ENCODE measurements around the gene THAP11. TPM values are rescaled to one million over a fixed set of nuclear protein-coding genes. Genes with fewer than 3 reads are reported as not detected.

Gene THAP11
- total RNA-seq, 6 experiments from 2014 or later = 8.9 to 23.9 (median 11.7) TPM

- no peak for DNase-seq
- Histone ChIP-seq H3K27ac (no peak overlapping the region), H3K4me3 (no peak overlapping the region), H3K27me3 (no peaks in the 10 kb centered on the region), H3K36me3 (peaks cover 3 to 63% (median 32%) of the 10 kb centered on the region in 4 donors), H3K4me1 (peaks cover 0 to 20% (median 5%) of the 10 kb centered on the region in 4 donors), H3K9me3 (no peaks in the 10 kb centered on the region)
- TF ChIP-seq POLR2A (IDR thresholded peaks at IDR 0.05) (no peak), CTCF (IDR thresholded peaks at IDR 0.05) (no peak)
- ATAC-seq = no peak
- intact Hi-C loops (cut with DNase I) = loop anchor here in 1 of 2 donors (5.0 kb wide), 1 partner anchor 47 kb away; no protein-coding TSS in a partner anchor
- no CpG with 5 or more reads among the region's 13 CpGs for WGBS (ENCODE audit: insufficient coverage, low coverage, low lambda C conversion rate, missing lambda C conversion rate)
Observed at GRCh38 chr16:67880584-67880983, 38.5 kb downstream of the THAP11 start.

- no peak for DNase-seq
- 85% methylated on average over 6 of the region's 21 CpGs for WGBS (ENCODE audit: insufficient coverage, low coverage, low lambda C conversion rate, missing lambda C conversion rate)
- no peaks in the 10 kb centered on the region for H3K27me3 ChIP-seq
- no peak for TF ChIP-seq CTCF (IDR thresholded peaks at IDR 0.05)
- TF ChIP-seq POLR2A (IDR thresholded peaks at IDR 0.05) = no peak
- no peak overlapping the region for H3K27ac ChIP-seq
- intact Hi-C loops (cut with DNase I) = loop anchor here in 1 of 2 donors (5.0 kb wide), 1 partner anchor 46 kb away; no protein-coding TSS in a partner anchor
- H3K4me3 ChIP-seq = no peak overlapping the region
- H3K36me3 ChIP-seq = peaks cover 3 to 62% (median 32%) of the 10 kb centered on the region in 4 donors
- peaks cover 0 to 11% (median 5%) of the 10 kb centered on the region in 4 donors for H3K4me1 ChIP-seq
- H3K9me3 ChIP-seq = no peaks in the 10 kb centered on the region
- no peak for ATAC-seq
Observed at GRCh38 chr16:67881621-67882161, 39.6 kb downstream of the THAP11 start.

- intact Hi-C loops (cut with DNase I) = loop anchor here in 1 of 2 donors (5.0 kb wide), 1 partner anchor 45 kb away; no protein-coding TSS in a partner anchor
- H3K4me1 ChIP-seq = peaks cover 0 to 11% (median 5%) of the 10 kb centered on the region in 4 donors
- DNase-seq (peak; percentile 52 to 70 (median 59)), ATAC-seq (peak in 3 of 4 donors; percentile 4 to 44 (median 35))
- no peak overlapping the region for H3K4me3 ChIP-seq
- 48% methylated on average over 7 of the region's 18 CpGs for WGBS (ENCODE audit: insufficient coverage, low coverage, low lambda C conversion rate, missing lambda C conversion rate)
- peaks cover 3 to 53% (median 28%) of the 10 kb centered on the region in 4 donors for H3K36me3 ChIP-seq
- TF ChIP-seq POLR2A (IDR thresholded peaks at IDR 0.05) = no peak
- TF ChIP-seq CTCF (IDR thresholded peaks at IDR 0.05) = peak in 2 of 4 donors; percentile 4 to 13
- no peaks in the 10 kb centered on the region for H3K9me3 ChIP-seq
- H3K27me3 ChIP-seq = no peaks in the 10 kb centered on the region
- H3K27ac ChIP-seq = no peak overlapping the region
Observed at GRCh38 chr16:67882374-67883145, 40.4 kb downstream of the THAP11 start.

GRCh38 chr16:67883146-67883871 is 41.2 kb downstream of the THAP11 start:
- TF ChIP-seq POLR2A (IDR thresholded peaks at IDR 0.05) (no peak), CTCF (IDR thresholded peaks at IDR 0.05) (no peak)
- peaks cover 0 to 11% (median 5%) of the 10 kb centered on the region in 4 donors for H3K4me1 ChIP-seq
- 22% methylated on average over 1 of the region's 6 CpGs for WGBS (ENCODE audit: insufficient coverage, low coverage, low lambda C conversion rate, missing lambda C conversion rate)
- no peaks in the 10 kb centered on the region for H3K27me3 ChIP-seq
- no peak for DNase-seq
- peaks cover 3 to 45% (median 24%) of the 10 kb centered on the region in 4 donors for H3K36me3 ChIP-seq
- H3K4me3 ChIP-seq = no peak overlapping the region
- no peak overlapping the region for H3K27ac ChIP-seq
- H3K9me3 ChIP-seq = no peaks in the 10 kb centered on the region
- no peak for ATAC-seq
- intact Hi-C loops (cut with DNase I) = loop anchor here in 1 of 2 donors (5.0 kb wide), 1 partner anchor 44 kb away; no protein-coding TSS in a partner anchor
